ENCODE measurements around the gene SYNGR1.
"Not testable (repeated sequence)": the region's sequence is repeated elsewhere in the genome, so short reads cannot be mapped to it uniquely, and the experiment has no call there.

- TF ChIP-seq EZH2phosphoT487 (IDR thresholded peaks at IDR 0.05; ENCODE audit: low read depth); CTCF (IDR thresholded peaks at IDR 0.05; ENCODE audit: low read depth, low read length): not testable (repeated sequence)
These were observed 63.4 kb downstream of the SYNGR1 start for GRCh38 chr22:39413204-39413603.

All from OCI-LY3 (cell line).